GM12873 (cell line): Measurements from ENCODE around the gene SNX19.

ENCODE experiments used
- TF ChIP-seq, protein P1 (sequence below): IDR thresholded peaks from 2 replicates; pipeline ENCODE4 v1.5.1; 2012; ENCODE audit warnings: low read depth, mild to moderate bottlenecking, moderate library complexity, low read length, control low read depth; ENCODE audit not compliant: insufficient read depth; ENCODE audit errors: missing control alignments

SNX19 gene

DNA sequence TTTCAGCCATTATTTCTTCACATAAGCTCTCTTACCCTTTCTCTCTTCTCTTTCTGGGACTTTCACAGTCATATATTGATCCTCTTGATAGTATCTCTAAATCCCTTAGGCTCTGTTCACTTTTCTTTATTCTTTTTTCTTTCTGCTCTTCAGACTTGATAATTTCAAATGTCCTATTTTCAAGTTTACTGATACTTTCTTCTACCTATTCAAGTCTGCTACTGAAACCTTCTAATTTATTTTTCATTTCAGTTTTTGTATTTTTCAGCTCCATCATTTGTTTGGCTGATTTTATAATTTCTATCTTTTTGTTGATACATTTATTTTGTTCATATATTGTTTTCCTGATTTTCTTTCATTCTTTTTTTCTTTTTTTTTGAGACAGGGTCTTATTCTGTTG, 79.1 kb downstream of the SNX19 start:
- TF ChIP-seq, protein P1, sequence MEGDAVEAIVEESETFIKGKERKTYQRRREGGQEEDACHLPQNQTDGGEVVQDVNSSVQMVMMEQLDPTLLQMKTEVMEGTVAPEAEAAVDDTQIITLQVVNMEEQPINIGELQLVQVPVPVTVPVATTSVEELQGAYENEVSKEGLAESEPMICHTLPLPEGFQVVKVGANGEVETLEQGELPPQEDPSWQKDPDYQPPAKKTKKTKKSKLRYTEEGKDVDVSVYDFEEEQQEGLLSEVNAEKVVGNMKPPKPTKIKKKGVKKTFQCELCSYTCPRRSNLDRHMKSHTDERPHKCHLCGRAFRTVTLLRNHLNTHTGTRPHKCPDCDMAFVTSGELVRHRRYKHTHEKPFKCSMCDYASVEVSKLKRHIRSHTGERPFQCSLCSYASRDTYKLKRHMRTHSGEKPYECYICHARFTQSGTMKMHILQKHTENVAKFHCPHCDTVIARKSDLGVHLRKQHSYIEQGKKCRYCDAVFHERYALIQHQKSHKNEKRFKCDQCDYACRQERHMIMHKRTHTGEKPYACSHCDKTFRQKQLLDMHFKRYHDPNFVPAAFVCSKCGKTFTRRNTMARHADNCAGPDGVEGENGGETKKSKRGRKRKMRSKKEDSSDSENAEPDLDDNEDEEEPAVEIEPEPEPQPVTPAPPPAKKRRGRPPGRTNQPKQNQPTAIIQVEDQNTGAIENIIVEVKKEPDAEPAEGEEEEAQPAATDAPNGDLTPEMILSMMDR: no peak

DNA sequence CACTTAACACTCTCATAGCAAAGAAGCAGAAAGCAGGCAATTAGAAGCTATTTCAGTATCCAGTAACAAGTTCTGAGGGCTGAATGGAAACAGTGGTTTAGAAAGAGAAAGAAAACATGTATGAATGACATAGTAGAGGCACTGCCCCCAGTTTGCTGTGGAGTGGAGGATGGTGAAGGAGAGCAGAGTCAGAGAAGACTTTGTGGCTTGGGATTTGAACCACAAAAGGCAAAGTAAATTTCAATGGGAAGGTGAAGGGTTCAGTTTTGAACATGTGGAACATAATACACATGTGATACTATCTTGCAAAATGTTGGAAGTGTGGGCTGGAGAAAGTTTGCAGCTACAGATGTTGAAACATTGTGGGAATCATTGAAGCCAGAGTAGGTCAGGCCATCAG, 81.4 kb downstream of the SNX19 start:
- TF ChIP-seq, protein P1: no peak

DNA sequence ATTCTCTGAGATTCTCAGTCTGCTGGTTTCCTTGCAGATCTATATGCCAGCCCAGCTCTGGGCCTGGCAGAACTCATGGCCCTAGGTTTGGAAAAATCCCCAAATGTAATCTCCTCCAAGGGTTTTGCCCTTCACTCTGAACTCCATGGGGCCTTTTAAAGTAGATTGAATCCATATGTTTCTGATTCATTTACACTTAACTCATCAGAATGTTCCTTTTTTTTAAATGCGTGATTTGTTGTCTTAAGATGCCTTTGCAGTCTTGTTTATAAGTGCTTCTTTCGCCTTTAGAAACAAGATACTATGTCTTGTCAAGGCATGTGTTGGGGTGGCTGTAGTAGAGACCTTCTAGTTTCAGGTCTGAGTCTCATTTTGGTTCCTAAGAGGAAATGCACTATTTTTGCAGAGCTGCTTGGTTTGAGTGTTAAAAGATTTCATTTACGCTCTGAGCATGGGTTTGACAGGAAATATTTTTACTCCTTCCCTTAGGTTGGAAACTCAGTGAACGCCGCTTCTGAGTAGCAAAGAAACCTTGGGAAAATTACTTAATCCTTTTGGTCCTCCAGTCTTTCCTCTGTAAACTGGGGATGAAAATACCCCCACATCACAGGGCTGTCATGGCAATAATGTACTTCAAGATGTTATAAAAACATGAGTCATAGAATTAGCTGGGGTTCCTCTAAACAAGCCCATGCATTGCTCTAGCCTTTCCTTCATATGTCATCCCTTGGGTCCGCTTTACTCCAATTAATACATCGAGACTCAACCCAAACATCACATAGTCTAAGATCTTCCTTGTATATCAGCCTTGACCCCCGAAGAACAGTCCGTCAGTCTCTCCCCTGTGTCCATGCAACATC, 83.5 kb downstream of the SNX19 start:
- TF ChIP-seq, protein P1: no peak

DNA sequence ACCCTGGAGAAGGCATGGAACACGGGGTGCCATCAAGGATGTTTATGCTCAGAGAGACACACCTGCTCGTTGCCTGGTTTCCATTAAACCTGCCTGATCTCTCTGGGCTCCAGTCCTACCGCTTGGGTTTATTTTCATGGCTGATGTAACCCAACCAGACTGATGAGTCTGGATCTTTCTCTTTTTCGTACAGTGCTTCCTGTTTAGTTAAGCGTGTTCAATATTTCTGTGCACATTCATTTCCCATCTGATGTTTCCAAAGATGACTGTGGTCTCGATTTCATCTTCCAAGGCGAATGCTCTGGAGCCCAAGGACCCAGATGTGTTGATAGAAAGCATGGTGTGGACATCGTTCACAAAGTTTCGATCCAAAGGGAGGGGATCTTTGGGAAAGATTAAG, 84.3 kb downstream of the SNX19 start:
- TF ChIP-seq, protein P1: no peak

DNA sequence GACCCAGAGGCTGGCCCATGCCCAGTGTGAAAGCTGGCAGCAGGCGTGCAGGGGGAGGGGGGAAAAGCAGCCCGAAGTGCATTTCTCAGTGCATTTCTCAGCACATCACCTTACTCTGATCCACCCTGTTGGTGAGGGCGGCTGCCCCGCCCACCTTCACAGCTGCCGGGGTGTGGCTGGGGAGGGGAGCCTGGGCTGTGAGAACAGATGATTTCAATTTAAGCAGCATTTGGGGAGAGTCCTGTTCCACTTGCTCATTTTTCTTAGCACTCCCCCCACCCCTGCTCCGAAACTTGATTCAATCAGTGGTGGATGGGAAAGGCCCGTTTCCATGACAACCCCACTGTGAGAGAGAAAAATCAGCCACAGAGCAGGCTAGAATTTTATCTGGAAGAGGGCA, 84.8 kb downstream of the SNX19 start:
- TF ChIP-seq, protein P1: no peak

GRCh38 chr11:130830566-130830965, 85.7 kb downstream of the SNX19 start:
- TF ChIP-seq, protein P1: no peak

- TF ChIP-seq, protein P1: no peak
These were observed 86.3 kb downstream of the SNX19 start for GRCh38 chr11:130829920-130830511.
